SU-DHL-6 (cell line): ENCODE results near the gene SSC5D.

Source experiments
- H2AFZ ChIP-seq: fragments of 200-600 bp; sonication (generic); 2 replicates; pipeline ENCODE4 v1.6.1; 2014; ENCODE audit warnings: low read depth, mild to moderate bottlenecking, moderate library complexity, mixed read lengths, antibody characterized with exemption, low read length; ENCODE audit not compliant: severe bottlenecking
- H3F3A ChIP-seq: fragments of 200-600 bp; shearing (Covaris generic); 2 replicates; pipeline ENCODE4 v1.6.0; 2016; ENCODE audit warnings: antibody characterized with exemption, mild to moderate bottlenecking; ENCODE audit not compliant: insufficient read depth
- H3K27ac ChIP-seq: fragments of 200-600 bp; sonication (generic); 2 replicates; pipeline ENCODE4 v1.5.1; 2016; ENCODE audit warnings: low read depth, mild to moderate bottlenecking, low read length, moderate library complexity, mixed read lengths
- H3K27me3 ChIP-seq: fragments of 200-600 bp; sonication (generic), shearing (Covaris generic); 2 replicates; pipeline ENCODE4 v1.6.0; 2014; ENCODE audit warnings: mild to moderate bottlenecking, low read length
- H3K36me3 ChIP-seq: fragments of 200-600 bp; sonication (generic); 2 replicates; pipeline ENCODE4 v1.6.1; 2014; ENCODE audit warnings: mild to moderate bottlenecking, low read length, mixed read lengths
- H3K4me2 ChIP-seq: fragments of 300-600, 200-600 bp; shearing (Covaris generic), sonication (generic); 2 replicates; pipeline ENCODE4 v1.6.0; 2014; ENCODE audit warnings: low read length, low read depth, mild to moderate bottlenecking; ENCODE audit not compliant: poor library complexity, severe bottlenecking
- H3K4me3 ChIP-seq: fragments of 200-600 bp; sonication (generic); 2 replicates; pipeline ENCODE4 v1.5.1; 2014; ENCODE audit warnings: antibody characterized with exemption, low read length, mild to moderate bottlenecking, mixed read lengths; ENCODE audit not compliant: insufficient read depth, poor library complexity, severe bottlenecking
- H3K79me2 ChIP-seq: fragments of 200-600 bp; sonication (generic); 2 replicates; pipeline ENCODE4 v1.6.1; 2014; ENCODE audit warnings: mild to moderate bottlenecking, low read length, moderate library complexity; ENCODE audit not compliant: insufficient read depth
- H3K9ac ChIP-seq: fragments of 200-600 bp; sonication (generic); 2 replicates; pipeline ENCODE4 v1.7.0; 2014; ENCODE audit warnings: mild to moderate bottlenecking, low read length
- H3K9me2 ChIP-seq: fragments of 200-600 bp; sonication (generic); replicated peaks from 2 replicates; pipeline ENCODE4 v1.6.1; 2014; ENCODE audit warnings: low read length; ENCODE audit not compliant: insufficient read depth
- H3K9me3 ChIP-seq: fragments of 200-600 bp; sonication (generic); 2 replicates; pipeline ENCODE4 v1.6.1; 2014; ENCODE audit warnings: low read length, mixed read lengths; ENCODE audit not compliant: insufficient read depth
- H4K20me1 ChIP-seq: fragments of 200-600 bp; sonication (generic); 2 replicates; pipeline ENCODE4 v1.6.1; 2014; ENCODE audit warnings: low read depth, mild to moderate bottlenecking, antibody characterized with exemption, low read length, moderate library complexity, mixed read lengths
- EZH2phosphoT487 ChIP-seq: fragments of 200-600 bp; sonication (generic), shearing (Covaris generic); conservative IDR thresholded peaks from 2 replicates; pipeline ENCODE4 v1.6.1; 2018; ENCODE audit warnings: mild to moderate bottlenecking, antibody characterized with exemption, low read length, moderate library complexity, mixed read lengths
- TF ChIP-seq, protein P1 (sequence below): fragments of 200-600 bp; sonication (generic); IDR thresholded peaks from one replicate; pipeline ENCODE4 v1.5.1; 2017; ENCODE audit warnings: antibody characterized with exemption, mild to moderate bottlenecking, low read length, moderate library complexity; ENCODE audit not compliant: insufficient read depth, poor library complexity, severe bottlenecking

Gene SSC5D

DNA sequence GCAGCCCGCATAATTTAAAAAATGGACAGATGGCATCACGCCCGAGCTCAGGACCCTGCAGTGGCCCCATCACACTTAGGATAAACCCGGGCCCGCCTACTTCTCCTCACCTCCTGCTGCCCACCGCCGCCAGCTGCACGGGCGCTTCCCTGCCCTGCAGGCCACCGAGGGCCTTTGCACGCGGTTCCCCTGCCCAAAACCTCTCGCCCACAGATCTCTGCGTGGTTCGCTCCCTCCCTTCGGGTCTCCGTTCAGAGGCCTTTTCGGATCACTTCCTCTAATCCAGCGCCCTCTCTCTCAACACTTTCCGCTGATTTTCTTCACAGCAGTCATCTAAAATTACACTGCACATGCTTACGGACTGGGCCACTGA, 46.9 kb upstream of the SSC5D start:
- H3K27me3 ChIP-seq: no peaks in the 10 kb centered on the region
- H3K9me3 ChIP-seq: no peaks in the 10 kb centered on the region
- TF ChIP-seq, protein P1, sequence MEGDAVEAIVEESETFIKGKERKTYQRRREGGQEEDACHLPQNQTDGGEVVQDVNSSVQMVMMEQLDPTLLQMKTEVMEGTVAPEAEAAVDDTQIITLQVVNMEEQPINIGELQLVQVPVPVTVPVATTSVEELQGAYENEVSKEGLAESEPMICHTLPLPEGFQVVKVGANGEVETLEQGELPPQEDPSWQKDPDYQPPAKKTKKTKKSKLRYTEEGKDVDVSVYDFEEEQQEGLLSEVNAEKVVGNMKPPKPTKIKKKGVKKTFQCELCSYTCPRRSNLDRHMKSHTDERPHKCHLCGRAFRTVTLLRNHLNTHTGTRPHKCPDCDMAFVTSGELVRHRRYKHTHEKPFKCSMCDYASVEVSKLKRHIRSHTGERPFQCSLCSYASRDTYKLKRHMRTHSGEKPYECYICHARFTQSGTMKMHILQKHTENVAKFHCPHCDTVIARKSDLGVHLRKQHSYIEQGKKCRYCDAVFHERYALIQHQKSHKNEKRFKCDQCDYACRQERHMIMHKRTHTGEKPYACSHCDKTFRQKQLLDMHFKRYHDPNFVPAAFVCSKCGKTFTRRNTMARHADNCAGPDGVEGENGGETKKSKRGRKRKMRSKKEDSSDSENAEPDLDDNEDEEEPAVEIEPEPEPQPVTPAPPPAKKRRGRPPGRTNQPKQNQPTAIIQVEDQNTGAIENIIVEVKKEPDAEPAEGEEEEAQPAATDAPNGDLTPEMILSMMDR: no peak
- TF ChIP-seq EZH2phosphoT487: no peak
- H3F3A ChIP-seq: no peaks in the 10 kb centered on the region
- H3K4me3 ChIP-seq: no peak overlapping the region
- no peaks in the 10 kb centered on the region for H3K79me2 ChIP-seq
- no peaks in the 10 kb centered on the region for H3K36me3 ChIP-seq
- H4K20me1 ChIP-seq: no peaks in the 10 kb centered on the region
- H3K9me2 ChIP-seq: no peaks in the 10 kb centered on the region
- H3K27ac ChIP-seq: no peak overlapping the region
- H3K4me2 ChIP-seq: no peak overlapping the region
- H2AFZ ChIP-seq: no peak overlapping the region
- H3K9ac ChIP-seq: no peak overlapping the region

DNA sequence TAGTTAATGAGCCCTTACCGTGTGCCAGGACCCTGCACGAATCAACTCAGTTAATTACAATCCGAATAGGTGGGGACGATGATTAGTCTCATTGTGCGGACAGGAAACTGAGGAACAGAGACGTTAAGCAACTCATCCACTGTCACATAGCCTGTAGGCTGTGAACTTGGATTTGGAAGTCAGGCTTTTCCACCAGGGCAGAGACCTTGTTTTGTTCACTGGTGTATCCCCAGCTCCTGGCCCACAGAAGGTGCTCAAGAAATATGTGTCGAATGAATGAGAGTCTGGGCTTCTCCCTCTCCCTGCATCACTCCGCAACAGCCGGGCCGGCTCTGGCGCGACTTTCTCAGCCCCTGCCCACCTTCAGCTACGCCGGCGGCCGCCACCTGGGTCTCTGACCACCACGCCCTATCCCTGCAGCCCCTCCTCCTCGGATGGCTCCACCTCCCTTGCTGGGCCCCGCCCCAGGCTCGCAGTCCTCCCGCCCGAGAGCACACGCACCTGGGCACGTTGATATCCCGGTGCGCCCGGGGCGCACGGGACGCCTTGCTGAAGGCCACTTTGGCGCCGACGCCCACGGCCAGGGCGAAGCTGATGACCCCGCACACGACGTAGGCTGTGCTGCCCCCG, 46.4 kb upstream of the SSC5D start:
- Histone ChIP-seq H3K9me3 (no peaks in the 10 kb centered on the region), H3K9ac (no peak overlapping the region), H3K27ac (no peak overlapping the region), H3K4me3 (no peak overlapping the region), H3K79me2 (no peaks in the 10 kb centered on the region), H3K4me2 (no peak overlapping the region), H2AFZ (no peak overlapping the region), H3K36me3 (no peaks in the 10 kb centered on the region), H3K9me2 (no peaks in the 10 kb centered on the region), H3K27me3 (no peaks in the 10 kb centered on the region), H3F3A (0 out of 2 replicates have a peak, but pooled peaks cover under 1% of the 10 kb centered on the region), H4K20me1 (no peaks in the 10 kb centered on the region)
- TF ChIP-seq EZH2phosphoT487: no peak
- TF ChIP-seq, protein P1: no peak

GRCh38 chr19:55442372-55442961, 45.8 kb upstream of the SSC5D start:
- no peaks in the 10 kb centered on the region for H4K20me1 ChIP-seq
- H3K9me2 ChIP-seq: no peaks in the 10 kb centered on the region
- TF ChIP-seq EZH2phosphoT487: no peak
- H3K9ac ChIP-seq: no peak overlapping the region
- H3K79me2 ChIP-seq: no peaks in the 10 kb centered on the region
- 0 out of 2 replicates have a peak, but pooled peaks cover 7% of the 10 kb centered on the region for H3F3A ChIP-seq
- H3K4me3 ChIP-seq: no peak overlapping the region
- H3K9me3 ChIP-seq: no peaks in the 10 kb centered on the region
- no peak overlapping the region for H3K4me2 ChIP-seq
- no peaks in the 10 kb centered on the region for H3K36me3 ChIP-seq
- no peak overlapping the region for H2AFZ ChIP-seq
- no peaks in the 10 kb centered on the region for H3K27me3 ChIP-seq
- H3K27ac ChIP-seq: no peak overlapping the region

DNA sequence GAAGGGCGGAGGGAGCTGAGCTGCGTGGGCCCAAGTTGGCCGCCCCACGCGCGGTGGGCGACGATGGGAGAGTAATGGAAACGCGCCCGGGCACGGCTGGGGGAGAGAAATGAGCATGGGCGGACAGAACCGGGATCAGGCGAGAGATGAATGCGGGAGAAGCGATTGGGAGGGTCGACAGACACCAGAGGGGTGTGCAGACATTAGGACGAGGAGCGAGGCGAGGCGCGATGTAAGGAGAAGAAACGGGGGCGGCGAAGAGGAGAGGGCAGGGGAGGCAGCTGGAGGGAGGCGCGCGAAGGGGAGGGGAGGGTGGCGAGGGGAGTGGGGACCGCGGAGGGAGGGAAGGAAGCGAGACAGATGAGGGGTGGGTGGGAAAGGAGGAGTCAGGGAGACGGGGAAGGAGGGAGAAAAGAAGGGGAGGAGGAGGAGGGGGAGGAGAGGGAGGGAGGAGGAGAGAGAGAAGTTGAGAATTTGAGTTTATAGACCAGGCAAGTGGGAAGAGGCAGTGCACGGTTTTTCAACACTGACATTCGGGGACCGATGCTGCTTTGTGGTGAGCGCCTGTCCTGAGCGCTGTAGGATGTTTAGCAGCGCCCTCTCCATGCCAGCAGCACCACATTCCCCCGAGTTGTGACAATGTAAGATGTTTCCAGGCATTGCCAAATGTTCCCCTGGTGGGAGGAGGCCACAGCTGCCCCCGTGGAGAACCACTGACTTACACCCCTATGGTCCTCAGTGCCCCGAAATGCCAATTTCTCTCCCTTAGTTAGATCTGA, 45.0 kb upstream of the SSC5D start, which contains the start of gene SHISA7:
Gene SHISA7 (minus strand): TSS at position 256 of the 779 bp plus-strand sequence. CDS start 437 bp downstream, outside the sequence.
- Histone ChIP-seq H3K9me2 (no peaks in the 10 kb centered on the region), H3K4me2 (no peak within 1 kb of the TSS), H3K4me3 (no peak within 1 kb of the TSS), H3F3A (0 out of 2 replicates have a peak, but pooled peaks cover 9% of the 10 kb centered on the region), H3K27ac (no peak within 1 kb of the TSS), H3K9me3 (no peaks in the 10 kb centered on the region), H2AFZ (no peak within 1 kb of the TSS), H3K9ac (no peak within 1 kb of the TSS), H3K27me3 (no peaks in the 10 kb centered on the region), H3K79me2 (no peaks in the 10 kb centered on the region), H4K20me1 (no peaks in the 10 kb centered on the region), H3K36me3 (no peaks in the 10 kb centered on the region)
- TF ChIP-seq, protein P1: no peak
- TF ChIP-seq EZH2phosphoT487: no peak
